Stimulated activated CD8-positive, alpha-beta memory T cell treated with anti-CD3 and anti-CD28 coated beads, Interleukin-15, amount 100 ng/mL, for 24 hours (primary cell): Measurements from ENCODE around the gene TSPAN15.

Source experiments
- DNase-seq: peaks from one replicate; pipeline ENCODE4 v3.0.0-alpha.2; 2020; ENCODE audit warnings: low read depth

TSPAN15 gene

GRCh38 chr10:69466158-69466490 lies 14.9 kb downstream of the TSPAN15 start:
- no peak for DNase-seq

GRCh38 chr10:69466689-69467088 lies 15.4 kb downstream of the TSPAN15 start:
- no peak for DNase-seq

- no peak for DNase-seq
Observed at GRCh38 chr10:69467928-69468750, 16.9 kb downstream of the TSPAN15 start.

- no peak for DNase-seq
Observed at GRCh38 chr10:69468751-69469089, 17.5 kb downstream of the TSPAN15 start.

- no peak for DNase-seq
Observed at GRCh38 chr10:69469976-69470375, 18.7 kb downstream of the TSPAN15 start.

GRCh38 chr10:69470463-69471384 lies 19.5 kb downstream of the TSPAN15 start:
- DNase-seq, result no peak

- DNase-seq, result no peak
Observed at GRCh38 chr10:69472142-69472541, 20.9 kb downstream of the TSPAN15 start.

GRCh38 chr10:69472544-69472943 lies 21.3 kb downstream of the TSPAN15 start:
- DNase-seq, result no peak

- no peak for DNase-seq
Observed at GRCh38 chr10:69473304-69473990, 22.2 kb downstream of the TSPAN15 start.

GRCh38 chr10:69474742-69475432 lies 23.6 kb downstream of the TSPAN15 start:
- DNase-seq, result no peak

- DNase-seq, result no peak
Observed at GRCh38 chr10:69475433-69475830, 24.2 kb downstream of the TSPAN15 start.

GRCh38 chr10:69477968-69478597 lies 26.8 kb downstream of the TSPAN15 start:
- DNase-seq, result no peak

- no peak for DNase-seq
Observed at GRCh38 chr10:69479240-69480067, 28.2 kb downstream of the TSPAN15 start.

GRCh38 chr10:69480068-69480412 lies 28.8 kb downstream of the TSPAN15 start:
- no peak for DNase-seq

- no peak for DNase-seq
Observed at GRCh38 chr10:69481305-69481704, 30.0 kb downstream of the TSPAN15 start.

GRCh38 chr10:69481811-69482524 lies 30.7 kb downstream of the TSPAN15 start:
- DNase-seq, result no peak

GRCh38 chr10:69483963-69484362 lies 32.7 kb downstream of the TSPAN15 start:
- DNase-seq, result no peak

- DNase-seq, result no peak
Observed at GRCh38 chr10:69484736-69485135, 33.5 kb downstream of the TSPAN15 start.

- no peak for DNase-seq
Observed at GRCh38 chr10:69486922-69487730, 35.9 kb downstream of the TSPAN15 start.
